Neuron (in vitro differentiated cells): Measurements from ENCODE around the gene OXLD1.
A peak's percentile ranks its signal among the peaks of the same experiment; 100 is the strongest.

ENCODE experiments used
- H2AFZ ChIP-seq: one replicate; pipeline ENCODE4 v1.6.1; 2013; ENCODE audit warnings: low read depth, mild to moderate bottlenecking, inconsistent platforms, low read length, moderate library complexity
- H3K27me3 ChIP-seq: one replicate; pipeline ENCODE4 v1.6.1; 2013; ENCODE audit warnings: low read length; ENCODE audit not compliant: insufficient read depth
- H3K36me3 ChIP-seq: one replicate; pipeline ENCODE4 v1.6.1; 2013; ENCODE audit warnings: low read length; ENCODE audit not compliant: insufficient read depth
- H3K4me1 ChIP-seq: one replicate; pipeline ENCODE4 v1.6.1; 2013; ENCODE audit warnings: low read length; ENCODE audit not compliant: insufficient read depth
- H3K4me3 ChIP-seq: 2 replicates; pipeline ENCODE4 v1.5.1; 2013; ENCODE audit warnings: mild to moderate bottlenecking, low read length, moderate library complexity
- H3K9me3 ChIP-seq: one replicate; pipeline ENCODE4 v1.6.1; 2013; ENCODE audit warnings: low read length

Gene OXLD1

DNA sequence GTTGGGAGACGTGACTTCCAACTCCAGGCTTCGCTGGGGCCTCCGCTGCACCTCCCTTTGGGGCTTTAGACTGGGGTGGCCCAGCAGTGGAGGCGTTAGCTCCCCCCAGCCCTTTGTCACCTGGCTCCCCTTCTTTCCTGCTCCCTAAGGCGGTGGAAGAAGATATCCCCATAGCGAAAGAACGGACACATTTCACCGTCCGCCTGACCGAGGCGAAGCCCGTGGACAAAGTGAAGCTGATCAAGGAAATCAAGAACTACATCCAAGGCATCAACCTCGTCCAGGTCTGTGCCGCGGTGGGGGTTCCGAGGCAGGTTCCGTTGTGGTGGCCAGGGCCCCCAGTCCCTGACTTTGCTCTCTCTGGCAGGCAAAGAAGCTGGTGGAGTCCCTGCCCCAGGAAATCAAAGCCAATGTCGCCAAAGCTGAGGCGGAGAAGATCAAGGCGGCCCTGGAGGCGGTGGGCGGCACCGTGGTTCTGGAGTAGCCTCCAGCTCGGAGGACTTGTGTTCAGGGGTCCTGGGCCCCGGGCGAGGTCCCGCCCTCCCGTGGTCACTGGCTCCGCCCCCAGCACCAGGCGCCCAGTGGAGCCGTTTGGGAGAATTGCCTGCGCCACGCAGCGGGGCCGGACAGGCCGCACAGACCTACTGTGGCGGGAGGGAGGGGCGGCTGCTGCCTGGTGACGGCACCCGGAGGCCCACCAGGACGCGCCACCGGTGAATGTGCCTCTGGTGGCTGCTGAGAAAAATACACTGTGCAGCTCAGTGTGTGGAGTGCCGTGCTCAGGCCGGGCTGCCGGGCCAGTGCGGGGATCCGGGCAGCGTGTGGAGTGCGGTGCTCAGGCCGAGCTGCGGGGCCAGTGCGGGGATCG is 40.6 kb upstream of the OXLD1 start:
- H2AFZ ChIP-seq = no peak overlapping the region
- no peaks in the 10 kb centered on the region for H3K27me3 ChIP-seq
- no peaks in the 10 kb centered on the region for H3K9me3 ChIP-seq
- peaks cover 34% of the 10 kb centered on the region for H3K36me3 ChIP-seq
- no peak overlapping the region for H3K4me3 ChIP-seq
- H3K4me1 ChIP-seq = peaks cover 24% of the 10 kb centered on the region

DNA sequence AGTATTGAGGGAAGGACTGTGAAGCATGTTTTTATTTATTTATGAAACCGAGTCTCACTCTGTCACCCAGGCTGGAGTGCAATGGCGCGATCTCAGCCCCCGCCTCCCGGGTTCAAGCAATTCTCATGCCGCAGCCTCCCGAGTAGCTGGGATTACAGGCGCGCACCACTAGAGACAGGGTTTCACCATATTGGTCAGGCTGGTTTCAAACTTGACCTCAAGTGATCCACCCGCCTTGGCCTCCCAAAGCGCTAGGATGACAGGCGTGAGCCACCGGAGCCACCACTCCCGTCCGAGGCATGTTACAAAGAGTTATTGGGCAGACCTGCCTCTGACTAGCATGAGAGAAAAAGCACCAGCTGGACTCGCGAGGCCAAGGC is 39.8 kb upstream of the OXLD1 start:
- Histone ChIP-seq H3K9me3 (no peaks in the 10 kb centered on the region), H3K36me3 (peaks cover 40% of the 10 kb centered on the region), H2AFZ (no peak overlapping the region), H3K27me3 (no peaks in the 10 kb centered on the region), H3K4me3 (no peak overlapping the region), H3K4me1 (peaks cover 28% of the 10 kb centered on the region)

DNA sequence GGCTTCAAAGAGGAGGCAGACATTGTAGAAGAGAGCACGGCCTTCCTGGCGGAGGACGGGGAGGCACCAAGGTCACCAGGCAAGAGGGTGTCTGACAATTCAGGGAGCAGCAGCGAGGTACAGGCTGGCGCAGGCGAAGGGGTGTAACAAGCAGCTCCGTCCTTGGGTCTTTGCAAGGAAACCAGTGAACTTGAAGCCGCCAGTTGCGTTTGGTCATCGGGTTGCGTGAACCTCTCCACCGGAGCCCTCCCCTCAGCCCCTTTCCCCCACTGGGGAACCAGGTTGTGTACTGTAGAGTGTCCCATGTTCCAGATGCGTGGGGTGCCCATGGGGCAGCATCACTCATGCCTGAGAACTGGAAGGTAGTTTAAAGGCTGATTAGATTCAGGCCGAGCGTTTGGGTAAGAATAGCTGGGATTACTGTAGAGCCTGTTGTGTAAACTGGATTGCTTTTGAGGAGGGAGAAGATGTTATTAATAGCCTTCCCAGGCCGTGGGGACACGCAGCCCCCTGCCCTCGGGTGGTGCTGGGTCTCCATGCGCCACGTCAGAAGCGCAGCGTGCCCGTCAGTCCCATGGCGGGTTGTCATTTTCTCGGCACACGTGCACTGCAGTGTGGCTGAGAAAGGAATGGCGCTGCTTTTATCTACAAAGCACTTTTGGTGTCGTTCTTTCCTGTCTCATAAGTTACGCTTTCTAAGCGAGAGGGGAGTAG is 39.3 kb upstream of the OXLD1 start:
- Histone ChIP-seq H3K36me3 (peaks cover 46% of the 10 kb centered on the region), H2AFZ (no peak overlapping the region), H3K4me1 (peaks cover 26% of the 10 kb centered on the region), H3K27me3 (no peaks in the 10 kb centered on the region), H3K9me3 (no peaks in the 10 kb centered on the region), H3K4me3 (no peak overlapping the region)

DNA sequence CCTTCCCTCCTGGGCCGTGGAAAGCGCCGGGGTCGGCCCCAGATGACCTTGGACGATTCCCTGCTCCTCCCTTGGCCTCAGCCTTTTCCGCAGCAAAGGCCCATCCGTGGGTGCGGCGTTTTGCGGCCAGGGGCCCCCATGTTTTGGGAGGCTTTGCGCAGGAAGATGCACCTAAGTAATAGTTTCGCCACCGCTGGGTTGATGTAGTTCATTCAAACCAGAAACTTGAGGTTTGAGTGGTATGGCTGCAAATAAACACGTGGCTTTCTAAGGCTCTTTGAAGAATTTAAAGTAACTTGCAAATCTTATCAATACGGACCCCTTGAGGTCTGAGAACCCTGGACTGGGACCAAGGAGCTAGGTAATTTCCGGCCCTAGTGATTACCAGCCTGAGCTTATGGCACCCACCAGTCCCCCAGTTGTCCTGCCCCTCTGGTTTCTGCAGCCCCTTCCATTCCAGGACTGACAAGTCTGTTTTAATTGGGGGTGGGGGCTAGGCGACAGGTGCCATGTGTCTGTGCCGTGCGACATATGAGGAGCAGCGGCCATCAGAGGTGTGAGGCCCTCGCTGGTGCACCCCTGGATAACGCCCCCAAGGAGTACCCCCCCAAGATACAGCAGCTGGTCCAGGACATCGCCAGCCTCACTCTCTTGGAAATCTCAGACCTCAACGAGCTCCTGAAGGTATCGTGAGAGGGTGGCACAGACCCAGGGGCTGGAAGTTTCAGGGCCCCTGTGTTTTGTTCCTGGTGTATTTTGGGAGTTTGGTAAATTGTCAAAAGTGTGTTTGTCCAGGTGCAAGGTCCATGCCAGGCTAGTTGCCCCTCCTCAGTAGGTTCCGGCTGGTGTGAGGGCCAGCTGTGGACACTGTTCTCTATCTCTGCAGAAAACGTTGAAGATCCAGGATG is 37.6 kb upstream of the OXLD1 start:
- peaks cover 49% of the 10 kb centered on the region for H3K36me3 ChIP-seq

DNA sequence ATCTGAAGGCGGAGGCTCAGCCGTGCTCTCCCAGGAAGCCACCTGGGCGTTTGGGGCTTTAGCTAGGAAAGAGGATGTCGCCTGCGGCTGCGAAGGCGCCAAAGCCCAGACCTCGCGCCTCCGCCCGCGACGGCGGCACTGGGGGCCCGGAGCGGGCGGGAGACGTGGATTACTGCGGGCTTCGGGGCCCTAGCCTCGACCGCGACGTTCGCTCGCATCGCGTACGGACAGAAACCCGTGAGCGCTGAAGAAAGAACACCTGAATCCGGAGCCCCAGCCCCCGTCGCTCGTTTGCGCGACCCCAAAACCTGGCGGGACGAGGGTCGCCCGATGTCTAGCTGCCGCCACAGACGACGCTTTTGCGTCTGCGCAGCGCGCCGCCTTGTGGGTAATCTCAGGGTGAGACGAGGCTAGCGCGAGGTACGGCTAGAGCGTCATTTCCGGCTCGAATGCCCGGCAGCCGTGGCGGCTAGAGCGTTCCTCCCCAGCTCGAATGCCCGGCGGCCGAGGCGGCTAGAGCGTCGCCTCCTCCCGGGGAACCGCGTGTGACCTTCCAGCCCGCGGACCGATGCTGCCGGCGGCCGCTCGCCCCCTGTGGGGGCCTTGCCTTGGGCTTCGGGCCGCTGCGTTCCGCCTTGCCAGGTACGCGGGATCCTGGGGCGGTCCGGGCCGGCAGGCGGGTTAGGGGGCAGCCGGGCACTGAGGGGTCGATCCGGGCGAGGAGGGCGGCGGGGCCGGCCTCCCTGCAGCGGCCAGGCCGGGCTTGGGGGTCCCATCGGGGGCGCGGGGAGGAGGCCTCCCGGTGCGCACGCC is 36.7 kb upstream of the OXLD1 start, which contains the start of gene MRPL12:
TSS of gene MRPL12 (plus strand) at position 434 of the 813 bp plus-strand sequence. CDS start at position 569, 135 bp downstream.
- peaks cover 54% of the 10 kb centered on the region for H3K36me3 ChIP-seq
- H2AFZ ChIP-seq = peak within 1 kb of the TSS; percentile 29
- H3K4me1 ChIP-seq = peaks cover 25% of the 10 kb centered on the region
- no peaks in the 10 kb centered on the region for H3K9me3 ChIP-seq
- peak within 1 kb of the TSS; percentile 86 for H3K4me3 ChIP-seq
- H3K27me3 ChIP-seq = no peaks in the 10 kb centered on the region

More for the DNA sequence above, 37.6 kb upstream of the OXLD1 start:
- peak overlapping the region; percentile 86 for H3K4me3 ChIP-seq
- H3K9me3 ChIP-seq = no peaks in the 10 kb centered on the region
- H3K27me3 ChIP-seq = no peaks in the 10 kb centered on the region
- H3K4me1 ChIP-seq = peaks cover 25% of the 10 kb centered on the region
- peak overlapping the region; percentile 29 for H2AFZ ChIP-seq

DNA sequence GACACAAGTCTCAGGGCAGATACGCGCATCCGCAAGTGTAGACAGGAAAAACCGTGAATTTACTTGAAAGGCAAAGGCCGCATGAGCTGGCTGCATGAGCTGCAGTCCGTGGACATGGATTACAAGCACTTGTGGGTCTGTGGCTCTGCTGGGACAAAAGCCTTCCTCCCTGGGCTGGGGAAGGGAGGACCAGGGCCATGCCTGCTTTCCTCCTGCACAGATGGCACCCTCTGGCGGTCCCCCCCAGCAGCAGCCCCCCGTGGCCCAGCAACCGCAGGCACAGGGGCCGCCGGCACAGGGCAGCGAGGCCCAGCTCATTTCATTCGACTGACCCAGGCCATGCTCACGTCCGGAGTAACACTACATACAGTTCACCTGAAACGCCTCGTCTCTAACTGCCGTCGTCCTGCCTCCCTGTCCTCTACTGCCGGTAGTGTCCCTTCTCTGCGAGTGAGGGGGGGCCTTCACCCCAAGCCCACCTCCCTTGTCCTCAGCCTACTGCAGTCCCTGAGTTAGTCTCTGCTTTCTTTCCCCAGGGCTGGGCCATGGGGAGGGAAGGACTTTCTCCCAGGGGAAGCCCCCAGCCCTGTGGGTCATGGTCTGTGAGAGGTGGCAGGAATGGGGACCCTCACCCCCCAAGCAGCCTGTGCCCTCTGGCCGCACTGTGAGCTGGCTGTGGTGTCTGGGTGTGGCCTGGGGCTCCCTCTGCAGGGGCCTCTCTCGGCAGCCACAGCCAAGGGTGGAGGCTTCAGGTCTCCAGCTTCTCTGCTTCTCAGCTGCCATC is 35.1 kb upstream of the OXLD1 start:
- Histone ChIP-seq H3K36me3 (peaks cover 55% of the 10 kb centered on the region), H3K9me3 (no peaks in the 10 kb centered on the region), H3K27me3 (no peaks in the 10 kb centered on the region), H3K4me3 (peak overlapping the region; percentile 86), H2AFZ (no peak overlapping the region), H3K4me1 (peaks cover 25% of the 10 kb centered on the region)

DNA sequence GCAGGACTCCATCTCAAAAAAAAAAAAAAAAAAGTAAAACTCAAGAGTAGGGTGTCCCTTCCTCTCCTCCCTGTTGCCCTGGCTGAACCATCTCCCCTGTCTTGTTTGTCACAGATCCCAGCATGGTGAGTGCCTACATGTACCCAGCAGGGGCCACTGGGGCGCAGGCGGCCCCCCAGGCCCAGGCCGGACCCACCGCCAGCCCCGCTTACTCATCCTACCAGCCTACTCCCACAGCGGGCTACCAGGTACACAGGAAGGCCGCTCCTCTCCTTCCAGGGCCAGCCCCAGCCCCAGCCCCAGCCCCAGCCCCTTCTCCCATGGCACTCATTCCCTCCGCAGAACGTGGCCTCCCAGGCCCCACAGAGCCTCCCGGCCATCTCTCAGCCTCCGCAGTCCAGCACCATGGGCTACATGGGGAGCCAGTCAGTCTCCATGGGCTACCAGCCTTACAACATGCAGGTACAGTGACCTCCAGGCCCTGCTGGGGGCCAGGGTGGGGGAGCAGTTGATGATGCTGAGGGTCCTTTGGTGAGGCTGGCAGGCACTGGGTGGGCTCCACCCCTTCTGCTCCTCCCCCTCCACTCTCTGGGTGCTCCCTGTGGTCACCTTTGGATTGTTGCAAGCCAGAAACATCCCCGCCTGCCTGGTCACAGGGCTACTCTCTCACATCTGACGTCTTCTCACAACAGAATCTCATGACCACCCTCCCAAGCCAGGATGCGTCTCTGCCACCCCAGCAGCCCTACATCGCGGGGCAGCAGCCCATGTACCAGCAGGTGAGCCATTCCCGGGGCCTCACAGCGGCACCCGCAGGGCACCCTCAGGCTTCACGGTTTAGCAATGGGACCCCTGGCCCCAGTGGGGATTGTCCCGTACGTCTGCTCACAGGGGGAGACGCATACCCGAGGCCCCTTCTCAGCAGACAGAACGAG is 34.2 kb upstream of the OXLD1 start:
- Histone ChIP-seq H3K9me3 (no peaks in the 10 kb centered on the region), H3K4me3 (no peak overlapping the region), H3K36me3 (peaks cover 56% of the 10 kb centered on the region), H2AFZ (no peak overlapping the region), H3K4me1 (peaks cover 25% of the 10 kb centered on the region), H3K27me3 (no peaks in the 10 kb centered on the region)

DNA sequence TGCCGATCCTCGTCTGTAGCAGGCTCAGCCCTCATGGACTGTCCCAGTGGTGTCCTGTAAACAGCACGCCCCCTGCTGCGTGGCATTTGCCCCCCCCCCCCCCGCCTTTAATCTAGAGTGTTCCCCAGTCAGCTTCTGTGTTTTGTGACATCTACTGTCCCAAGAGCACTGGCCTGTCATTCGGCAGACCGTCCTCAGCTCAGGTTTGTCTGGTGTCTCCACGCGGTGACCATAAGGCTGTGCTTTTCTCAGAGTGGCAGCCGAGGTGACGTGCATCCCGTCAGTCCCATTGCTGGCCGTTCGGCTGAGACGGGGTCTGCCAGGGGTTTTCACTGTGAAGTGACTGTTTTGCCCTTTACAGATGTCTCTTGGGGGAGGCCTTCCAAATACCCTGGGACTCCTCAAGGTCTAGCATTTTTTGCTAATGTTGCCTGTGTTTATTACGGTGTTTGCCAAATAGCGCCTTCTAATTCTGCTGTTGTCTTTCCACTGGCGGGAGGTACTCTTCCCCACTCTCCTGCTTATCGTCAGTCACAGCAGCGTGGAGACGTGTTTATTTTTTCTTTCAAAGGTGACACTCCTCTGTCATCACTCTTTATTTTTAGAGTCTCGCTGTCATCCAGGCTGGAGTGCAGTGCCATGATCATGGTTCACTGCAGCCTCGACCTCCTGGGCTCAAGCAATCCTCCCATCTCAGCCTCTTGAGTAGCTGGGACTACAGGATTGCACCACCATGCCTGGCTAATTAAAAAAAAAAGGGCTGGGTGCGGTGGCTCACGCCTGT is 31.0 kb upstream of the OXLD1 start:
- Histone ChIP-seq H3K4me3 (no peak overlapping the region), H2AFZ (no peak overlapping the region), H3K4me1 (peaks cover 15% of the 10 kb centered on the region), H3K27me3 (no peaks in the 10 kb centered on the region), H3K36me3 (peaks cover 75% of the 10 kb centered on the region), H3K9me3 (no peaks in the 10 kb centered on the region)

DNA sequence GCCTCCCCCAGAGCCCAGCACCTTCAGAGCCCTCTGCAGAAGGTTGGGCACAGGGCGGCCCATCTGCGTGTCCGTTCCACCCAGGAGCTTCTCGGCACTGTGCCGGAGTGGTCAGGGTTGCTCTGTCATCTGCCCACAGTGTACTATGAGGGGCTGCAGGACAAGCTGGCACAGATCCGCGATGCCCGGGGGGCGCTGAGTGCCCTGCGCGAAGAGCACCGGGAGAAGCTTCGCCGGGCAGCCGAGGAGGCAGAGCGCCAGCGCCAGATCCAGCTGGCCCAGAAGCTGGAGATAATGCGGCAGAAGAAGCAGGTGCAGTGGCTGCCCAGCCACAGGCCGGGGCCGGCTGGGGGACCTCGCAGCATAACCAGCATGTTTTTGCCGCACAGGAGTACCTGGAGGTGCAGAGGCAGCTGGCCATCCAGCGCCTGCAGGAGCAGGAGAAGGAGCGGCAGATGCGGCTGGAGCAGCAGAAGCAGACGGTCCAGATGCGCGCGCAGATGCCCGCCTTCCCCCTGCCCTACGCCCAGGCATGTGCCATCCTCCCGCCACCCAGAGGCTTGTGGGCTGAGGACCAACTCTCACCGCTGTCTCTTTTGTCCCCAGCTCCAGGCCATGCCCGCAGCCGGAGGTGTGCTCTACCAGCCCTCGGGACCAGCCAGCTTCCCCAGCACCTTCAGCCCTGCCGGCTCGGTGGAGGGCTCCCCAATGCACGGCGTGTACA is 30.0 kb upstream of the OXLD1 start:
- no peaks in the 10 kb centered on the region for H3K27me3 ChIP-seq
- no peaks in the 10 kb centered on the region for H3K9me3 ChIP-seq
- peaks cover 80% of the 10 kb centered on the region for H3K36me3 ChIP-seq
- H3K4me1 ChIP-seq = peaks cover 5% of the 10 kb centered on the region
- H2AFZ ChIP-seq = no peak overlapping the region
- no peak overlapping the region for H3K4me3 ChIP-seq

DNA sequence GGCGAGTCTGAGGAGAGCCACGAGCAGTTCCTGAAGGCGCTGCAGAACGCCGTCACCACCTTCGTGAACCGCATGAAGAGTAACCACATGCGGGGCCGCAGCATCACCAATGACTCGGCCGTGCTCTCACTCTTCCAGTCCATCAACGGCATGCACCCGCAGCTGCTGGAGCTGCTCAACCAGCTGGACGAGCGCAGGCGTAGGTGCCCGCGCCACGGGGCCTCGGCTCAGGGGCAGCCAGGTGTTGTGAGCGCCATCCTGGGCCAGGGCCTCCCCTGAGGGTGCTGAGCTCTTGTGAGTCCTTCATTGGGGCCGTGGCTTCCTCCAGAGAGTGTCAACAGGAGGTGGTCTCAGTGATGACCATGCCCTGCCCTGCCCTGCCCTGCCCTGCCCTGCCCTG is 29.4 kb upstream of the OXLD1 start:
- Histone ChIP-seq H2AFZ (no peak overlapping the region), H3K9me3 (no peaks in the 10 kb centered on the region), H3K4me1 (no peaks in the 10 kb centered on the region), H3K36me3 (peaks cover 77% of the 10 kb centered on the region), H3K27me3 (no peaks in the 10 kb centered on the region), H3K4me3 (no peak overlapping the region)
